Ascending aorta (tissue), 2 donors: Measurements from ENCODE around the gene MRPS17. TPM values are rescaled to one million over a fixed set of nuclear protein-coding genes. Genes with fewer than 3 reads are reported as not detected.

Experiments used
- DNase-seq, 2 donors: peaks; one replicate each; pipeline ENCODE4 v3.0.0-alpha.2; 2019; ENCODE audit warnings: low spot score in 2 of 2
- H3K27ac ChIP-seq, 2 donors: fragments of 200-600 bp; sonication (generic); one replicate each; pipeline ENCODE4 v1.5.1; 2016 to 2017; ENCODE audit warnings: mild to moderate bottlenecking in 1 of 2
- H3K27me3 ChIP-seq: fragments of 200-600 bp; sonication (generic); one replicate; pipeline ENCODE4 v1.5.1; 2017
- H3K36me3 ChIP-seq, 2 donors: fragments of 200-600 bp; sonication (generic); one replicate each; pipeline ENCODE4 v1.5.1; 2016
- H3K4me1 ChIP-seq, 2 donors: fragments of 200-600 bp; sonication (generic); one replicate each; pipeline ENCODE4 v1.5.1; 2016 to 2017; ENCODE audit warnings: mild to moderate bottlenecking in 1 of 2
- H3K4me3 ChIP-seq, 2 donors: fragments of 200-600 bp; sonication (generic); one replicate each; pipeline ENCODE4 v1.5.1; 2016 to 2017; ENCODE audit warnings: mild to moderate bottlenecking in 1 of 2
- H3K9me3 ChIP-seq, 2 donors: fragments of 200-600 bp; sonication (generic); one replicate each; pipeline ENCODE4 v1.5.1; 2016
- intact Hi-C: fragments of 100-400 bp; cut with DNase I; formaldehyde crosslinking; loops from one replicate; pipeline ENCODE4 v1.15.1; 2023
- total RNA-seq: library from RNA; depleted of rRNA; stranded (reverse); fragments of >200 nt; gene quantifications from one replicate; pipeline ENCODE4 v1.1.0, GENCODE V29; 2016
- TF ChIP-seq, protein P1 (sequence below), 3 experiments: fragments of 200-600 bp in 2 of 3; fragments of 450-650 bp in 1 of 3; sonication (generic) in 2 of 3; IDR thresholded peaks; one replicate each; pipeline ENCODE4 v1.5.1; 2016 to 2019; ENCODE audit warnings: antibody characterized with exemption in 3 of 3, mild to moderate bottlenecking in 1 of 3, moderate library complexity in 1 of 3

Gene MRPS17
- total RNA-seq, 1 donor from 2014 or later = 0.43 TPM

DNA sequence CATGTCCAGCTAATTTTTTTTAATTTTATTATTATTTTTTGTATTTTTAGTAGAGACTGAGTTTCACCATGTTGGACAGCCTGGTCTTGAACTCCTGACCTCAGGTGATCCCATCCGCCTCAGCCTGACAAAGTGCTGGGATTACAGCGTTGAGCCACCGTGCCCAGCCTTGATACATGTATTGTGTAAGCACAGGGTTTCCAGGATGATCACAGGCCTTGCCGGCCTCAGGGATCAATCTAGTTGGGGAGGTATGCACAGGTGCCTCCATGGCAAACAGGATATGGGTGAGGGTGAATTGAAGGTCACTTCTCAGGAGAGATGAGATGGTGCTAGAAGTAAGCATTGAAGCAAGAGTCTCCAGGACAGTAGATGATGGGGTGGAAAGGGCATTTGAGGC lies 5.5 kb downstream of the MRPS17 start:
- Histone ChIP-seq H3K36me3 (peaks cover 7 to 18% of the 10 kb centered on the region in 2 donors), H3K9me3 (no peaks in the 10 kb centered on the region), H3K27ac (no peak overlapping the region), H3K4me1 (peaks cover 0 to 5% of the 10 kb centered on the region in 2 donors), H3K27me3 (no peaks in the 10 kb centered on the region), H3K4me3 (no peak overlapping the region)
- no peak for DNase-seq
- TF ChIP-seq, protein P1, sequence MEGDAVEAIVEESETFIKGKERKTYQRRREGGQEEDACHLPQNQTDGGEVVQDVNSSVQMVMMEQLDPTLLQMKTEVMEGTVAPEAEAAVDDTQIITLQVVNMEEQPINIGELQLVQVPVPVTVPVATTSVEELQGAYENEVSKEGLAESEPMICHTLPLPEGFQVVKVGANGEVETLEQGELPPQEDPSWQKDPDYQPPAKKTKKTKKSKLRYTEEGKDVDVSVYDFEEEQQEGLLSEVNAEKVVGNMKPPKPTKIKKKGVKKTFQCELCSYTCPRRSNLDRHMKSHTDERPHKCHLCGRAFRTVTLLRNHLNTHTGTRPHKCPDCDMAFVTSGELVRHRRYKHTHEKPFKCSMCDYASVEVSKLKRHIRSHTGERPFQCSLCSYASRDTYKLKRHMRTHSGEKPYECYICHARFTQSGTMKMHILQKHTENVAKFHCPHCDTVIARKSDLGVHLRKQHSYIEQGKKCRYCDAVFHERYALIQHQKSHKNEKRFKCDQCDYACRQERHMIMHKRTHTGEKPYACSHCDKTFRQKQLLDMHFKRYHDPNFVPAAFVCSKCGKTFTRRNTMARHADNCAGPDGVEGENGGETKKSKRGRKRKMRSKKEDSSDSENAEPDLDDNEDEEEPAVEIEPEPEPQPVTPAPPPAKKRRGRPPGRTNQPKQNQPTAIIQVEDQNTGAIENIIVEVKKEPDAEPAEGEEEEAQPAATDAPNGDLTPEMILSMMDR (IDR thresholded peaks at IDR 0.05) = no peak
- intact Hi-C loops = loop anchor here (10.0 kb wide), 1 partner anchor 1202 kb away; the partner anchor contains the start of gene SEC61G

DNA sequence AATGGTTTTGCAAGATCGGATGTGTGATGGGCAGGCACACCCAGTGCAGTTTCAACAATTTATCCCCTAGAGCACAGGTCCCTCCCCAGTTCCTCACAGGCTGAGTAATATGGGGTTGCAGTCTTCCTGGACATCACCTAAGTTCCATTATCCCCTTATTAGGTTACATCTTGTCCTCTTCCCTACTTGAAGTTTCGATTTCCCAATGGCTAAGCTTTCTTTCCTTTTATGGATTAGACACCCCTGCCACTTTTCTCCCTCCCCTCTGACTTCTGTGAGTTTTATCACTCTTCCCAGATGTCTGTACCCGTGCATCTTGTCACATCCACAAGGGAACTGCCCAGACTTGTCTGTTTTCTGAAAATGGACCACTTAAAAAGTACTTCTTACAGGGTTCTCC lies 10.3 kb downstream of the MRPS17 start:
- intact Hi-C loops = loop anchor here (5.0 kb wide), 1 partner anchor 390 kb away; the partner anchor contains the start of gene VOPP1
- H3K9me3 ChIP-seq = no peaks in the 10 kb centered on the region
- H3K4me1 ChIP-seq = peaks cover 4 to 13% of the 10 kb centered on the region in 2 donors
- no peak for DNase-seq
- TF ChIP-seq, protein P1 (IDR thresholded peaks at IDR 0.05) = no peak
- H3K36me3 ChIP-seq = no peaks in the 10 kb centered on the region
- H3K27ac ChIP-seq = no peak overlapping the region
- no peak overlapping the region for H3K4me3 ChIP-seq
- H3K27me3 ChIP-seq = no peaks in the 10 kb centered on the region

DNA sequence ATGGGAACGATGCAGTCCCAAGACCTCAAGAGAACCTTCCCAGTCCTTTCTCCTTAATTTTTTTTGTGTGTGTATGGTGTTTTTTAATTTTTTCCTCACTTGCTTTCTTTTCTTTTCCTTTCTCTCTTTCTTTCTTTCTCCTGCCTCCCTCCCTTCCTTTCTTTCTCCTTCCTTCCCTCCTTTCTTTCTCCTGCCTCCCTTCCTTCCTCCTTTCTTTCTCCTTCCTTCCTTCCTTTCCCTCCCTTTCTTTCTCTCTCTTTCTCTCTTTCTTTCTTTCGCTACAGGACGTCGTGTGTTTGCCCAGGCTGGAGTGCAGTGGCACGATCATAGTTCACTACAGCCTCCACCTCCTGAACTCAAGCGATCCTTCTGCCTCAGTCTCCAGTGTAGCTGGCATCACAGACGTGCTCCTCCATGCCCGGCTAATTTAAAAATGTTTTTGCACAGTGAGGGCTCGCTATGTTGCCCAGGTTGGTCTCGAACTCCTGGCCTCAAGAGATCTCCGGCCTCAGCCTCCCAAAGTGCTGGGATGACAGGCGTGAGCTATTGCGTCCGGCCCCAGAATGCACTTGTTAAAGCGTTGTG lies 12.0 kb downstream of the MRPS17 start:
- TF ChIP-seq, protein P1 (IDR thresholded peaks at IDR 0.05) = no peak

DNA sequence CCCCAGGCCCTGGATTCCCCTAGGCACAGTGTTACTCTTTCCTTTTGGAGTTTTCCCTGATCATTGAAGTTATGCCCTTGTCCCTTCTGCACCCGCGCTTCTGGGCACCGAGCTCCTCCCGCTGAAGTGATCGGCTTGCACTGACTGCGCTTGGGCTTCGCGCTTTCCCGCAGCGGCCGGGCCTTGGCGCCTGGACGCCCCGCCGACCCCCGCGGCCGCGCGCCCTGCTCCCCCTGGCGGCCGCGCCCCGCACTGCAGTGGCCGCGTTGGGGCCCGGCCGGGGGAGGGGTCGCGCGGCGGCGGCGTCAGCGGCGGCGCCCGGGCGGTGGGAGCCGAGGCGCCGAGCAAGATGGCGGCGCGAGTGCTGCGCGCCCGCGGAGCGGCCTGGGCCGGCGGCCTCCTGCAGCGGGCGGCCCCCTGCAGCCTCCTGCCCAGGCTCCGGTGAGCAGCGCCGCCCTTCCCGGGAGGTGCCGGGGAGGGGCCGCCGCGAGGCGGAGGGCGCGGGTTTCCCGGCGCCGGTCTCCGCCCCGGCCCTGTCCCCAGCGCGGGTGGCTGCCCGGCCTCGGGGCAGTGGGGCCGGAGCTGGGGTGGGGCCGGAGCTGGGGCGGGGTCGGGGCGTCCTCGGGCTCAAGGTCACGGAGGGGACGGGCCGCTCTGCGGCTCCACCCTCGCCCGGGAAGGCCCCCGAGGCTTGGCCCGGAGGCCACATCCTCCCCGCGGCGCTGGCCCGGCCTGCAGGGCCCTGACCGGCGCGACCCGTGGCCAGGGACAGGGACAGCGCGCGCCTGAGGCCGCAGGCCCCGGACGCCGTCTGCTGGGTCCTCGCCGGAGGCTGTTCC lies 12.8 kb downstream of the MRPS17 start, which contains the start of gene NIPSNAP2:
TSS of gene NIPSNAP2 (plus strand) at position 325 of the 839 bp plus-strand sequence. CDS start at position 350, 25 bp downstream.
- DNase-seq = peak; percentile 15 to 86
- intact Hi-C loops = loop anchor here (1.0 to 5.0 kb wide), 7 partner anchors 12 to 392 kb away; partner anchors contain the start of genes CCT6A, PSPH, SUMF2 and VOPP1
- Histone ChIP-seq H3K4me1 (peaks cover 4 to 13% of the 10 kb centered on the region in 2 donors), H3K4me3 (peak within 1 kb of the TSS; percentile 90 to 92), H3K27me3 (no peaks in the 10 kb centered on the region), H3K36me3 (peaks cover 0 to 4% of the 10 kb centered on the region in 2 donors), H3K9me3 (no peaks in the 10 kb centered on the region), H3K27ac (peak within 1 kb of the TSS; percentile 88 to 99)
- TF ChIP-seq, protein P1 (IDR thresholded peaks at IDR 0.05) = peak in 1 of 3 experiments; percentile 83

More for the DNA sequence above, 12.0 kb downstream of the MRPS17 start:
- intact Hi-C loops = loop anchor here (1.0 to 5.0 kb wide), 7 partner anchors 11 to 391 kb away; partner anchors contain the start of genes CCT6A, PSPH, SUMF2 and VOPP1
- no peaks in the 10 kb centered on the region for H3K27me3 ChIP-seq
- peak overlapping the region; percentile 78 to 99 for H3K27ac ChIP-seq
- peak overlapping the region; percentile 90 to 92 for H3K4me3 ChIP-seq
- H3K4me1 ChIP-seq = peaks cover 4 to 13% of the 10 kb centered on the region in 2 donors
- DNase-seq = no peak
- H3K9me3 ChIP-seq = no peaks in the 10 kb centered on the region
- H3K36me3 ChIP-seq = peaks cover 0 to 1% of the 10 kb centered on the region in 2 donors

DNA sequence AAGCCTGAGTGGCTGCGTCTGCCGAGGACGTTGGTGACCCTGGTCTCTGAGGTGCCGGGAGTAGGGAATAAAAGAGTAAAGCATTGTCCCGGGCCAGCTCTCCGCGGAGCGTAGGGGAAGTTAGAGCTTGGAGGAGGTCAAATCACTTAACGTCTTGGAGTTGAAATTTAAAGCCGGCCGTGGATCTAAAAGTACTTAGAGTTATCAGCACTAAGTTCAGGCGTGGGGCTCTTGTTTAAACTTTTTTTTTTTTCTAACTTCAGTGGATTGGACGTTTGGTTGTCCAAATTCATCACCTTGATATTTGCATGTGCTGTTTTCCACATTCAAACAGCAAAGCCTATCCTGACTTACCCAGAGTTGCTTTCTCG lies 13.4 kb downstream of the MRPS17 start:
- TF ChIP-seq, protein P1 (IDR thresholded peaks at IDR 0.05) = no peak
- Histone ChIP-seq H3K4me3 (peak overlapping the region; percentile 90 to 92), H3K27ac (peak overlapping the region; percentile 88 to 99), H3K27me3 (no peaks in the 10 kb centered on the region), H3K4me1 (peaks cover 4 to 13% of the 10 kb centered on the region in 2 donors), H3K9me3 (no peaks in the 10 kb centered on the region), H3K36me3 (peaks cover 0 to 4% of the 10 kb centered on the region in 2 donors)
- no peak for DNase-seq
- intact Hi-C loops = loop anchor here (2.0 kb wide), 3 partner anchors 86 to 110 kb away; partner anchors contain the start of genes CCT6A, PSPH and SUMF2
